Osteoblast (primary cell): ENCODE data around the gene ADGRG3. TPM values are rescaled to one million over a fixed set of nuclear protein-coding genes. Genes with fewer than 3 reads are reported as not detected.
"Not testable (repeated sequence)": the region's sequence is repeated elsewhere in the genome, so short reads cannot be mapped to it uniquely, and the experiment has no call there.

Experiments used
- DNase-seq: peaks from one replicate; pipeline ENCODE4 v3.0.0; 2011; ENCODE audit warnings: low spot score, mixed read lengths; ENCODE audit not compliant: insufficient read length; ENCODE audit errors: missing footprints
- H2AFZ ChIP-seq: 2 replicates; pipeline ENCODE4 v1.6.0; 2011; ENCODE audit warnings: mild to moderate bottlenecking, low read length
- H3K27ac ChIP-seq: 2 replicates; pipeline ENCODE4 v1.5.1; 2011; ENCODE audit warnings: mild to moderate bottlenecking, low read depth, low read length, moderate library complexity
- H3K27me3 ChIP-seq: 2 replicates; pipeline ENCODE4 v1.6.0; 2012; ENCODE audit warnings: mild to moderate bottlenecking, control low read depth, inconsistent platforms, low read length, moderate library complexity; ENCODE audit not compliant: insufficient read depth
- H3K36me3 ChIP-seq: 2 replicates; pipeline ENCODE4 v1.5.1; 2011; ENCODE audit warnings: mild to moderate bottlenecking, low read length, control low read depth, moderate library complexity; ENCODE audit not compliant: insufficient read depth
- H3K4me1 ChIP-seq: 2 replicates; pipeline ENCODE4 v1.5.1; 2011; ENCODE audit warnings: mild to moderate bottlenecking, low read length, control low read depth, moderate library complexity; ENCODE audit not compliant: insufficient read depth
- H3K4me2 ChIP-seq: 2 replicates; pipeline ENCODE4 v1.6.0; 2011; ENCODE audit warnings: mild to moderate bottlenecking, low read length; ENCODE audit not compliant: insufficient read depth
- H3K4me3 ChIP-seq: fragments of 200-600 bp; sonication (generic); 3 replicates; pipeline ENCODE4 v1.5.1; 2012; ENCODE audit warnings: mild to moderate bottlenecking, low read length, inconsistent platforms; ENCODE audit not compliant: insufficient read depth
- H3K79me2 ChIP-seq: 2 replicates; pipeline ENCODE4 v1.6.0; 2012; ENCODE audit warnings: mild to moderate bottlenecking, low read length, control low read depth, inconsistent platforms; ENCODE audit not compliant: insufficient read depth
- H3K9me3 ChIP-seq: 2 replicates; pipeline ENCODE4 v1.5.1; 2011; ENCODE audit warnings: low read depth, low read length, control low read depth
- H4K20me1 ChIP-seq: 2 replicates; pipeline ENCODE4 v1.6.0; 2012; ENCODE audit warnings: mild to moderate bottlenecking, low read length, control low read depth; ENCODE audit not compliant: insufficient read depth
- total RNA-seq: library from RNA; depleted of rRNA; stranded (reverse); fragments of >200 nt; gene quantifications from 2 replicates; pipeline ENCODE4 v1.2.3, GENCODE V29; 2012
- TF ChIP-seq, protein P1 (sequence below): IDR thresholded peaks from 2 replicates; pipeline ENCODE4 v1.5.1; 2011; ENCODE audit warnings: mild to moderate bottlenecking, low read depth, low read length, moderate library complexity; ENCODE audit errors: extremely low read depth

ADGRG3 gene
- total RNA-seq, 1 donor, result not detected

GRCh38 chr16:57729182-57729484, 61.0 kb downstream of the ADGRG3 start:
- DNase-seq, result no peak
- Histone ChIP-seq H3K79me2 (no peaks in the 10 kb centered on the region), H3K27me3 (no peaks in the 10 kb centered on the region), H4K20me1 (no peaks in the 10 kb centered on the region), H3K36me3 (no peaks in the 10 kb centered on the region), H3K4me3 (no peak overlapping the region), H2AFZ (no peak overlapping the region), H3K9me3 (peaks cover 2% of the 10 kb centered on the region), H3K27ac (no peak overlapping the region), H3K4me1 (no peaks in the 10 kb centered on the region), H3K4me2 (no peak overlapping the region)
- TF ChIP-seq, protein P1, sequence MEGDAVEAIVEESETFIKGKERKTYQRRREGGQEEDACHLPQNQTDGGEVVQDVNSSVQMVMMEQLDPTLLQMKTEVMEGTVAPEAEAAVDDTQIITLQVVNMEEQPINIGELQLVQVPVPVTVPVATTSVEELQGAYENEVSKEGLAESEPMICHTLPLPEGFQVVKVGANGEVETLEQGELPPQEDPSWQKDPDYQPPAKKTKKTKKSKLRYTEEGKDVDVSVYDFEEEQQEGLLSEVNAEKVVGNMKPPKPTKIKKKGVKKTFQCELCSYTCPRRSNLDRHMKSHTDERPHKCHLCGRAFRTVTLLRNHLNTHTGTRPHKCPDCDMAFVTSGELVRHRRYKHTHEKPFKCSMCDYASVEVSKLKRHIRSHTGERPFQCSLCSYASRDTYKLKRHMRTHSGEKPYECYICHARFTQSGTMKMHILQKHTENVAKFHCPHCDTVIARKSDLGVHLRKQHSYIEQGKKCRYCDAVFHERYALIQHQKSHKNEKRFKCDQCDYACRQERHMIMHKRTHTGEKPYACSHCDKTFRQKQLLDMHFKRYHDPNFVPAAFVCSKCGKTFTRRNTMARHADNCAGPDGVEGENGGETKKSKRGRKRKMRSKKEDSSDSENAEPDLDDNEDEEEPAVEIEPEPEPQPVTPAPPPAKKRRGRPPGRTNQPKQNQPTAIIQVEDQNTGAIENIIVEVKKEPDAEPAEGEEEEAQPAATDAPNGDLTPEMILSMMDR, result no peak

GRCh38 chr16:57729852-57730251, 61.7 kb downstream of the ADGRG3 start:
- not testable (repeated sequence) for H3K4me1 ChIP-seq, H3K9me3 ChIP-seq, H3K27me3 ChIP-seq, H3K4me3 ChIP-seq, H3K27ac ChIP-seq, H3K79me2 ChIP-seq, H2AFZ ChIP-seq, H3K4me2 ChIP-seq, DNase-seq, H3K36me3 ChIP-seq, H4K20me1 ChIP-seq

- no peak overlapping the region for H3K27ac ChIP-seq
- no peaks in the 10 kb centered on the region for H4K20me1 ChIP-seq
- peaks cover 1% of the 10 kb centered on the region for H3K4me1 ChIP-seq
- no peak overlapping the region for H3K4me2 ChIP-seq
- H3K4me3 ChIP-seq, result no peak overlapping the region
- H3K9me3 ChIP-seq, result peaks cover 2% of the 10 kb centered on the region
- no peak for DNase-seq
- H2AFZ ChIP-seq, result no peak overlapping the region
- H3K36me3 ChIP-seq, result no peaks in the 10 kb centered on the region
- H3K79me2 ChIP-seq, result peaks cover 3% of the 10 kb centered on the region
- TF ChIP-seq, protein P1, result no peak
- no peaks in the 10 kb centered on the region for H3K27me3 ChIP-seq
Observed at GRCh38 chr16:57730771-57731730, 62.9 kb downstream of the ADGRG3 start.

GRCh38 chr16:57732037-57732436, 63.9 kb downstream of the ADGRG3 start:
- H3K9me3 ChIP-seq, result peaks cover 2% of the 10 kb centered on the region

More at GRCh38 chr16:57732037-57732436, 63.9 kb downstream of the ADGRG3 start:
- Histone ChIP-seq H3K27me3 (no peaks in the 10 kb centered on the region), H3K4me1 (peaks cover 10% of the 10 kb centered on the region), H4K20me1 (no peaks in the 10 kb centered on the region), H3K27ac (no peak overlapping the region), H3K36me3 (no peaks in the 10 kb centered on the region), H3K79me2 (peaks cover 5% of the 10 kb centered on the region), H3K4me3 (no peak overlapping the region), H3K4me2 (no peak overlapping the region), H2AFZ (no peak overlapping the region)
- DNase-seq, result peak; percentile 90
- TF ChIP-seq, protein P1, result no peak
